HepG2 (cell line): ENCODE measurements around the gene AGAP1. TPM values are rescaled to one million over a fixed set of nuclear protein-coding genes. Genes with fewer than 3 reads are reported as not detected.

Source experiments
- DBP ChIP-seq: sonication (generic); formaldehyde crosslinking; IDR thresholded peaks from 2 replicates; pipeline ENCODE4 v1.4.0; 2020; ENCODE audit warnings: missing genetic modification reagents; ENCODE audit errors: not compliant biosample characterization
- HNF4G ChIP-seq, 2 experiments: sonication (generic) in 1 of 2; formaldehyde crosslinking in 1 of 2; IDR thresholded peaks; 2 replicates each; pipeline versions ENCODE4 v1.4.0 to v1.6.1; 2011 to 2020; ENCODE audit warnings: borderline replicate concordance in 2 of 2, low read depth in 2 of 2, mild to moderate bottlenecking in 2 of 2, low read length in 1 of 2, missing genetic modification reagents in 1 of 2, moderate library complexity in 1 of 2
- KAT8 ChIP-seq: IDR thresholded peaks from 2 replicates; pipeline ENCODE4 v1.6.1; 2016; ENCODE audit warnings: missing genetic modification reagents, missing compliant biosample characterization
- LCORL ChIP-seq, 2 experiments: fragments of 450-650 bp in 1 of 2; sonication (generic) in 1 of 2; formaldehyde crosslinking in 1 of 2; IDR thresholded peaks; 2 replicates each; pipeline versions ENCODE4 v1.5.0 to v1.6.1; 2017 to 2020; ENCODE audit warnings: antibody characterized with exemption in 1 of 2, missing genetic modification reagents in 1 of 2
- NCOA1 ChIP-seq: sonication (generic); formaldehyde crosslinking; IDR thresholded peaks from 2 replicates; pipeline ENCODE4 v1.9.0; 2021; ENCODE audit warnings: missing genetic modification reagents
- NFE2L2 ChIP-seq: fragments of 150-350 bp; IDR thresholded peaks from 2 replicates; pipeline ENCODE4 v1.6.1; 2014; ENCODE audit warnings: low read length
- NFRKB ChIP-seq: fragments of 450-650 bp; IDR thresholded peaks from 2 replicates; pipeline ENCODE4 v1.6.1; 2017
- PLRG1 ChIP-seq: fragments of 450-650 bp; conservative IDR thresholded peaks from 2 replicates; pipeline ENCODE4 v1.6.1; 2016
- SKI ChIP-seq: fragments of 450-650 bp; IDR thresholded peaks from one replicate; pipeline ENCODE4 v1.6.1; 2018; ENCODE audit warnings: mild to moderate bottlenecking; ENCODE audit not compliant: partially characterized antibody
- TGIF2 ChIP-seq: IDR thresholded peaks from 2 replicates; pipeline ENCODE4 v1.6.1; 2016; ENCODE audit warnings: control low read depth, missing compliant biosample characterization
- ZMYM2 ChIP-seq: sonication (generic); formaldehyde crosslinking; IDR thresholded peaks from 2 replicates; pipeline ENCODE4 v1.8.0; 2022; ENCODE audit warnings: mild to moderate bottlenecking, missing genetic modification reagents
- ZNF101 ChIP-seq: sonication (generic); formaldehyde crosslinking; IDR thresholded peaks from 2 replicates; pipeline ENCODE4 v1.4.0; 2020; ENCODE audit warnings: mild to moderate bottlenecking, low read depth, missing genetic modification reagents, borderline replicate concordance
- ZNF143 ChIP-seq: sonication (generic); formaldehyde crosslinking; IDR thresholded peaks from 2 replicates; pipeline ENCODE4 v1.4.0; 2020; ENCODE audit warnings: missing genetic modification reagents
- ZNF256 ChIP-seq: sonication (generic); formaldehyde crosslinking; conservative IDR thresholded peaks from 2 replicates; pipeline ENCODE4 v1.4.0; 2020; ENCODE audit warnings: missing genetic modification reagents
- ZNF530 ChIP-seq: sonication (generic); formaldehyde crosslinking; IDR thresholded peaks from 2 replicates; pipeline ENCODE4 v1.5.0; 2020; ENCODE audit warnings: low read depth, mild to moderate bottlenecking, missing genetic modification reagents
- ZNF883 ChIP-seq: sonication (generic); formaldehyde crosslinking; IDR thresholded peaks from 2 replicates; pipeline ENCODE4 v1.5.1; 2020; ENCODE audit warnings: mild to moderate bottlenecking, missing genetic modification reagents; ENCODE audit errors: not compliant biosample characterization
- polyA plus RNA-seq, 8 experiments: library from polyadenylated mRNA; depleted of rRNA in 3 of 8; stranded (reverse) in 7 of 8; unstranded in 1 of 8; fragments of >200 nt; fragmentation: Illumina TruSeq in 4 of 8; extraction: Trizol in 4 of 8; gene quantifications; 2 replicates each; pipeline versions ENCODE4 v1.2.1 to v1.2.3, GENCODE V29; 2011 to 2016; ENCODE audit warnings: low read depth in 4 of 8, missing spikeins in 1 of 8, mixed read lengths in 1 of 8; ENCODE audit not compliant: insufficient read depth in 1 of 8
- total RNA-seq, 5 experiments: library from RNA; depleted of rRNA; stranded (reverse); fragments of >200 nt; fragmentation: Illumina TruSeq; extraction: Trizol; gene quantifications; 2 replicates each; pipeline ENCODE4 v1.2.3, GENCODE V29; 2016; ENCODE audit warnings: low read depth in 1 of 5
- TF ChIP-seq, protein P1 (sequence below): IDR thresholded peaks from 2 replicates; pipeline ENCODE4 v1.6.1; 2016
- TF ChIP-seq, protein P2 (sequence below): sonication (generic); formaldehyde crosslinking; IDR thresholded peaks from 2 replicates; pipeline ENCODE4 v1.4.0; 2020; ENCODE audit warnings: missing genetic modification reagents
- TF ChIP-seq, protein P3 (sequence below): sonication (generic); formaldehyde crosslinking; IDR thresholded peaks from 2 replicates; pipeline ENCODE4 v1.5.0; 2020; ENCODE audit warnings: missing genetic modification reagents
- TF ChIP-seq, protein P4 (sequence below): sonication (generic); formaldehyde crosslinking; IDR thresholded peaks from 2 replicates; pipeline ENCODE4 v1.8.0; 2022; ENCODE audit warnings: mild to moderate bottlenecking, missing genetic modification reagents; ENCODE audit not compliant: insufficient replicate concordance

Gene AGAP1
- total and polyA plus RNA-seq, 2 of the 13 experiments (the other 11 are each of a cell fraction or from before 2014, with no cell fraction given): 21.2 to 32.7 TPM

DNA sequence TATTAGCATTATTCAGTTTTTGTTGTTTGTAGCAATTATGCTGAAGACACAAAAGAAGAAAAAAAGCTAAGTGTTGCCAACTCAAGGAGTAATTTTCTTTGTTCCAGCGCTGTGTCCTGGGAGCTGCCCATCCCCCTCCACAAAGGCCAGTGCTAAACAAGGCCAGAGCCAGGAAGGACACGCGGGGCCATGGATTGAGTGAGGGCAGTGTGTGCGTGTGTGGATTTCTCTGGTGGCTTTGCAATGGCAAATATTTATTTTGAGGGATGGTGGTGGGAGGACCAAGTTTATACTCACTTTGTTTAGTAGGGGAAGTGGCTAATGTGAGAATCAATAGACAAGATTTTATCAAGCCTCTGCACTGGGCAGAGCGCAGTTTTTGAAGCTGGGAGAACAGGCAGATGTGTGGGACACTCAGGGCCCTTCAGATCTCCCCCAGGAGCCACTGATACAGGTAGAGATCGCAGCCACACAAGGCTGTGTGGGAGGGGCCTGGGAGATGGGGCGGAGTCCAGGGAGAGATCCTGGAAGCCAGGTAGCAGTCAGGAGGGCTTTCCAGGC, 11.4 kb downstream of the AGAP1 start (continued):
- TF ChIP-seq, protein P1, sequence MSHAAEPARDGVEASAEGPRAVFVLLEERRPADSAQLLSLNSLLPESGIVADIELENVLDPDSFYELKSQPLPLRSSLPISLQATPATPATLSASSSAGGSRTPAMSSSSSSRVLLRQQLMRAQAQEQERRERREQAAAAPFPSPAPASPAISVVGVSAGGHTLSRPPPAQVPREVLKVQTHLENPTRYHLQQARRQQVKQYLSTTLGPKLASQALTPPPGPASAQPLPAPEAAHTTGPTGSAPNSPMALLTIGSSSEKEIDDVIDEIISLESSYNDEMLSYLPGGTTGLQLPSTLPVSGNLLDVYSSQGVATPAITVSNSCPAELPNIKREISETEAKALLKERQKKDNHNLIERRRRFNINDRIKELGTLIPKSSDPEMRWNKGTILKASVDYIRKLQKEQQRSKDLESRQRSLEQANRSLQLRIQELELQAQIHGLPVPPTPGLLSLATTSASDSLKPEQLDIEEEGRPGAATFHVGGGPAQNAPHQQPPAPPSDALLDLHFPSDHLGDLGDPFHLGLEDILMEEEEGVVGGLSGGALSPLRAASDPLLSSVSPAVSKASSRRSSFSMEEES (CRISPR knock-in tag): peak; percentile 13; the same call in 1 of the 2 replicates
- TF ChIP-seq ZNF101 (no peak), DBP (no peak), SKI (peak; percentile 51), ZNF143 (CRISPR knock-in tag) (peak; percentile 50; the same call in 1 of the 2 replicates), HNF4G (IDR thresholded peaks at IDR 0.05; ENCODE audit: borderline replicate concordance, low read depth, low read length) (0 out of 2 replicates have a peak, but pooled peaks have one; percentile 16), HNF4G (CRISPR knock-in tag; IDR thresholded peaks at IDR 0.05; ENCODE audit: borderline replicate concordance, low read depth) (peak; percentile 55; the same call in 1 of the 2 replicates), NFE2L2 (no peak), PLRG1 (no peak), ZNF883 (CRISPR knock-in tag) (no peak), ZNF530 (no peak), NCOA1 (no peak), LCORL (IDR thresholded peaks at IDR 0.05) (no peak), LCORL (CRISPR knock-in tag; IDR thresholded peaks at IDR 0.05) (peak; percentile 83), NFRKB (no peak), ZNF256 (CRISPR knock-in tag) (no peak), KAT8 (CRISPR knock-in tag) (peak; percentile 72), ZMYM2 (CRISPR knock-in tag) (peak; percentile 96), TGIF2 (CRISPR knock-in tag) (no peak)
- TF ChIP-seq, protein P2, sequence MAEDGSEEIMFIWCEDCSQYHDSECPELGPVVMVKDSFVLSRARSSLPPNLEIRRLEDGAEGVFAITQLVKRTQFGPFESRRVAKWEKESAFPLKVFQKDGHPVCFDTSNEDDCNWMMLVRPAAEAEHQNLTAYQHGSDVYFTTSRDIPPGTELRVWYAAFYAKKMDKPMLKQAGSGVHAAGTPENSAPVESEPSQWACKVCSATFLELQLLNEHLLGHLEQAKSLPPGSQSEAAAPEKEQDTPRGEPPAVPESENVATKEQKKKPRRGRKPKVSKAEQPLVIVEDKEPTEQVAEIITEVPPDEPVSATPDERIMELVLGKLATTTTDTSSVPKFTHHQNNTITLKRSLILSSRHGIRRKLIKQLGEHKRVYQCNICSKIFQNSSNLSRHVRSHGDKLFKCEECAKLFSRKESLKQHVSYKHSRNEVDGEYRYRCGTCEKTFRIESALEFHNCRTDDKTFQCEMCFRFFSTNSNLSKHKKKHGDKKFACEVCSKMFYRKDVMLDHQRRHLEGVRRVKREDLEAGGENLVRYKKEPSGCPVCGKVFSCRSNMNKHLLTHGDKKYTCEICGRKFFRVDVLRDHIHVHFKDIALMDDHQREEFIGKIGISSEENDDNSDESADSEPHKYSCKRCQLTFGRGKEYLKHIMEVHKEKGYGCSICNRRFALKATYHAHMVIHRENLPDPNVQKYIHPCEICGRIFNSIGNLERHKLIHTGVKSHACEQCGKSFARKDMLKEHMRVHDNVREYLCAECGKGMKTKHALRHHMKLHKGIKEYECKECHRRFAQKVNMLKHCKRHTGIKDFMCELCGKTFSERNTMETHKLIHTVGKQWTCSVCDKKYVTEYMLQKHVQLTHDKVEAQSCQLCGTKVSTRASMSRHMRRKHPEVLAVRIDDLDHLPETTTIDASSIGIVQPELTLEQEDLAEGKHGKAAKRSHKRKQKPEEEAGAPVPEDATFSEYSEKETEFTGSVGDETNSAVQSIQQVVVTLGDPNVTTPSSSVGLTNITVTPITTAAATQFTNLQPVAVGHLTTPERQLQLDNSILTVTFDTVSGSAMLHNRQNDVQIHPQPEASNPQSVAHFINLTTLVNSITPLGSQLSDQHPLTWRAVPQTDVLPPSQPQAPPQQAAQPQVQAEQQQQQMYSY (CRISPR knock-in tag): no peak
- TF ChIP-seq, protein P3, sequence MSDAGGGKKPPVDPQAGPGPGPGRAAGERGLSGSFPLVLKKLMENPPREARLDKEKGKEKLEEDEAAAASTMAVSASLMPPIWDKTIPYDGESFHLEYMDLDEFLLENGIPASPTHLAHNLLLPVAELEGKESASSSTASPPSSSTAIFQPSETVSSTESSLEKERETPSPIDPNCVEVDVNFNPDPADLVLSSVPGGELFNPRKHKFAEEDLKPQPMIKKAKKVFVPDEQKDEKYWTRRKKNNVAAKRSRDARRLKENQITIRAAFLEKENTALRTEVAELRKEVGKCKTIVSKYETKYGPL (CRISPR knock-in tag): no peak
- TF ChIP-seq, protein P4, sequence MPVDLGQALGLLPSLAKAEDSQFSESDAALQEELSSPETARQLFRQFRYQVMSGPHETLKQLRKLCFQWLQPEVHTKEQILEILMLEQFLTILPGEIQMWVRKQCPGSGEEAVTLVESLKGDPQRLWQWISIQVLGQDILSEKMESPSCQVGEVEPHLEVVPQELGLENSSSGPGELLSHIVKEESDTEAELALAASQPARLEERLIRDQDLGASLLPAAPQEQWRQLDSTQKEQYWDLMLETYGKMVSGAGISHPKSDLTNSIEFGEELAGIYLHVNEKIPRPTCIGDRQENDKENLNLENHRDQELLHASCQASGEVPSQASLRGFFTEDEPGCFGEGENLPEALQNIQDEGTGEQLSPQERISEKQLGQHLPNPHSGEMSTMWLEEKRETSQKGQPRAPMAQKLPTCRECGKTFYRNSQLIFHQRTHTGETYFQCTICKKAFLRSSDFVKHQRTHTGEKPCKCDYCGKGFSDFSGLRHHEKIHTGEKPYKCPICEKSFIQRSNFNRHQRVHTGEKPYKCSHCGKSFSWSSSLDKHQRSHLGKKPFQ (CRISPR knock-in tag): peak; percentile 64
